Mammary epithelial cell (primary cell): ENCODE results near the gene F2RL1.

ENCODE experiments used
- CTCF ChIP-seq, 2 donors: IDR thresholded peaks in 1 of 2; conservative IDR thresholded peaks in 1 of 2; 2 replicates each; pipeline ENCODE4 v1.5.1; 2011 to 2012; ENCODE audit warnings: inconsistent platforms in 2 of 2, low read length in 2 of 2, mild to moderate bottlenecking in 2 of 2, control low read depth in 1 of 2, low read depth in 1 of 2; ENCODE audit not compliant: insufficient read depth in 1 of 2; ENCODE audit errors: extremely low read depth in 1 of 2
- EZH2 ChIP-seq: IDR thresholded peaks from 2 replicates; pipeline ENCODE4 v1.6.1; 2012; ENCODE audit warnings: low read length, inconsistent platforms, borderline replicate concordance

- TF ChIP-seq CTCF (conservative IDR thresholded peaks at IDR 0.05 in 1 of 2, IDR thresholded peaks at IDR 0.05 in 1 of 2; ENCODE audit: extremely low read depth in 1 of 2, insufficient read depth in 1 of 2, low read depth in 1 of 2, low read length in 2 of 2) (no peak), EZH2 (no peak)
Measured at GRCh38 chr5:76818844-76819831, at the start of gene F2RL1.
